Effector memory CD4-positive, alpha-beta T cell (primary cell): ENCODE data around the gene NAALADL2.
"Not testable (repeated sequence)": the region's sequence is repeated elsewhere in the genome, so short reads cannot be mapped to it uniquely, and the experiment has no call there.

Experiments used
- DNase-seq, 3 donors: peaks; one replicate each; pipeline ENCODE4 v3.0.0-alpha.2; 2020
- H3K27ac ChIP-seq: 2 replicates; pipeline ENCODE4 v1.7.0; 2013; ENCODE audit warnings: mild to moderate bottlenecking, low read length, moderate library complexity; ENCODE audit not compliant: insufficient read depth, poor library complexity, severe bottlenecking
- H3K27me3 ChIP-seq: replicated peaks from 2 replicates; pipeline ENCODE4 v1.7.0; 2013; ENCODE audit warnings: mild to moderate bottlenecking, low read length; ENCODE audit not compliant: insufficient read depth, control insufficient read depth, poor library complexity, severe bottlenecking
- H3K36me3 ChIP-seq: 2 replicates; pipeline ENCODE4 v1.7.0; 2013; ENCODE audit warnings: mild to moderate bottlenecking, low read length, moderate library complexity; ENCODE audit not compliant: control insufficient read depth, insufficient read depth
- H3K4me1 ChIP-seq: 2 replicates; pipeline ENCODE4 v1.7.0; 2013; ENCODE audit warnings: low read length, mild to moderate bottlenecking; ENCODE audit not compliant: control insufficient read depth, insufficient read depth, poor library complexity, severe bottlenecking
- H3K4me3 ChIP-seq: 2 replicates; pipeline ENCODE4 v1.7.0; 2013; ENCODE audit warnings: low read length, low read depth, mild to moderate bottlenecking; ENCODE audit not compliant: insufficient read depth, poor library complexity, severe bottlenecking
- H3K9me3 ChIP-seq: 2 replicates; pipeline ENCODE4 v1.7.0; 2013; ENCODE audit warnings: mild to moderate bottlenecking, low read length, moderate library complexity; ENCODE audit not compliant: control insufficient read depth

Gene NAALADL2

DNA sequence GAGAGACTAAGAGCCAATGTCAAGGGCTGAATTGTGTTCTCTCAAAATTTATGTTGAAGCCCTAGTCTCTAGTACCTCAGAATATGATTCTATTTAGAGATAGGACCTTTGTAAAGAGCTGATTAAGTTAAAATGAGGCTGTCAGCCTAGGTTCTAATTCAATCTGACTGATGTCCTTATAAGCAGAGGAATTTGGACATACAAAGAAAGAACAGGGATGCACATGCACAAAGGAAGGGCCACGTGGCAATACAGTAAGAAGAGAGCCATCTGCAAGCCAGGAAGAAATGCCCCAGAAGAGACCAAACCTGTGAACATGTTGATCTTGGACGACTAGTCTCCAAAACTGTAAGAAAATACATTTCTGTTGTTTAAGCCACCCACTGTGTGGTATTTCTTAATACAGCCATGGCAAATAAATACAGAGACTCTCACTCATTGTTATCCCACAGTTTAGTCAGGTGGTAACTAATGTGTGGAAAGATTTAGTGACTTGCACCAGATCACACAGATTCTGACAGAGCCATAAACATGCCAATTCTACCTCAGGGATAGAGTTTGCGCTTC is 652.2 kb downstream of the NAALADL2 start:
- Histone ChIP-seq H3K36me3 (no peaks in the 10 kb centered on the region), H3K27ac (no peak overlapping the region), H3K4me3 (no peak overlapping the region), H3K4me1 (no peaks in the 10 kb centered on the region), H3K27me3 (no peaks in the 10 kb centered on the region), H3K9me3 (no peaks in the 10 kb centered on the region)
- no peak for DNase-seq

- no peaks in the 10 kb centered on the region for H3K4me1 ChIP-seq
- no peaks in the 10 kb centered on the region for H3K9me3 ChIP-seq
- no peak overlapping the region for H3K4me3 ChIP-seq
- H3K36me3 ChIP-seq = no peaks in the 10 kb centered on the region
- DNase-seq = no peak
- H3K27ac ChIP-seq = no peak overlapping the region
- no peaks in the 10 kb centered on the region for H3K27me3 ChIP-seq
Observed at GRCh38 chr3:175512700-175513099, 653.6 kb downstream of the NAALADL2 start.

- Histone ChIP-seq H3K27ac (no peak overlapping the region), H3K4me1 (no peaks in the 10 kb centered on the region), H3K27me3 (no peaks in the 10 kb centered on the region), H3K4me3 (no peak overlapping the region), H3K36me3 (no peaks in the 10 kb centered on the region), H3K9me3 (no peaks in the 10 kb centered on the region)
- no peak for DNase-seq
Observed at GRCh38 chr3:175518459-175518858, 659.3 kb downstream of the NAALADL2 start.

DNA sequence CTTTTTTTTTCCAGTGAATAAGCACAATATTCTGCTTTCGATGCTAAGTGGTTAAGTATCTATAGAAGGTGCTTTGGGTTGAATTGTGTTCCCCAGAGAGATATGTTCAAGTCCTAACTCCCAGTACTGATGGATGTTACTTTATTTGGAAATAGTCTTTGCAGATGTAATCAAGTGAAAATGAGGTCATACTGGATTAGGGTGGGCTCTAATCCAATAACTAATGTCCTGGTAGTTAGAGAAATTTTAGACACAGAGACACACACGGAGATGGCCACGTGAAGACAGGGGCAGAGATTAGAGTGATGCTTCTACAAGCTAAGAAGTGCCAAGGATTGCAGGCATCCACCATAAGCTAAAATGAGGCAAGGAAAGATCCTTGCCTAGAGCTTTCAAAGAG is 662.3 kb downstream of the NAALADL2 start:
- Histone ChIP-seq H3K36me3 (no peaks in the 10 kb centered on the region), H3K27ac (no peak overlapping the region), H3K4me3 (no peak overlapping the region), H3K4me1 (no peaks in the 10 kb centered on the region), H3K27me3 (no peaks in the 10 kb centered on the region), H3K9me3 (no peaks in the 10 kb centered on the region)
- no peak for DNase-seq

DNA sequence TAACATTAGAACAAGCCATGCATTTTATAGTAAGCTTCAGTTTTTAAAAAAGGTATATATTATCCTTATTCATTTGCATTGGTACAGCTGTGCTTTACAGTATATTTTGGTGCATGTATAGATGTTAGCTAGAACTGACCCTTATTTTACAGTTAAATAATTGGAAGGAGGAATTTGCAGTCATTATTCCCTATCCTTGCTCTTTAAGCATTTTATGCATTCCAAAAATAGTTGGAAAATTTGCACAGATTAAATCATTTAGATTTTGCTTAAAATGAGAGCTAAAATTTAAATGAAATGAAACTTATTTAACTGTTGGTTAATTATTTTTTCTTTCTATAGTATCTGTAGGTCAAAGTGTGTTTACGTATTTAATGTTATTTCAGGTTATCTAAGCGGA is 667.1 kb downstream of the NAALADL2 start:
- Histone ChIP-seq H3K4me3 (no peak overlapping the region), H3K4me1 (no peaks in the 10 kb centered on the region), H3K27ac (no peak overlapping the region), H3K36me3 (no peaks in the 10 kb centered on the region), H3K9me3 (no peaks in the 10 kb centered on the region), H3K27me3 (no peaks in the 10 kb centered on the region)
- no peak for DNase-seq

GRCh38 chr3:175526609-175527280 is 667.6 kb downstream of the NAALADL2 start:
- no peak for DNase-seq
- H3K36me3 ChIP-seq = no peaks in the 10 kb centered on the region
- H3K4me1 ChIP-seq = no peaks in the 10 kb centered on the region
- H3K27ac ChIP-seq = no peak overlapping the region
- no peaks in the 10 kb centered on the region for H3K27me3 ChIP-seq
- H3K4me3 ChIP-seq = no peak overlapping the region
- H3K9me3 ChIP-seq = no peaks in the 10 kb centered on the region

GRCh38 chr3:175528693-175529092 is 669.6 kb downstream of the NAALADL2 start:
- DNase-seq, H3K36me3 ChIP-seq, H3K27ac ChIP-seq: not testable (repeated sequence)

DNA sequence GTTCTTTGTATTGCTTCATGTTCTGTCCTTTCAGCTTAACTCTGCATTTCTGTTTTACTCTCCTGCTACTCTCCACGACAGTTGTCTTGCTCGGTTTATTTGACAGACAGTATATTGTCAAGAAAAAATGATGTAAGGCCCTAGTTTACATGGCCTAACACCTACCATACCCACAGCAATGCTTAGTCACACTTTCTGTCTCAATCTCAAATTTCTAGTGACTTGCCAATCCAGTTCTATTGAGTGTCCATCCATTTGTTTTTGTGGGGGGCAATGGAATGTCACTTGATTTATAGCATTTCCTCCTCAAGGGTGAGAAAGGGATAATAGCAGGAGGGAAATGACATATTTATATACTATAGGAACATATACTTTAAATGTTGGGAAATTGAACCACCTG is 676.2 kb downstream of the NAALADL2 start:
- Histone ChIP-seq H3K27me3 (no peaks in the 10 kb centered on the region), H3K27ac (no peak overlapping the region), H3K4me3 (no peak overlapping the region), H3K36me3 (no peaks in the 10 kb centered on the region), H3K4me1 (no peaks in the 10 kb centered on the region), H3K9me3 (no peaks in the 10 kb centered on the region)
- DNase-seq = no peak

More at GRCh38 chr3:175528693-175529092, 669.6 kb downstream of the NAALADL2 start:
- H3K9me3 ChIP-seq, H3K4me3 ChIP-seq, H3K27me3 ChIP-seq, H3K4me1 ChIP-seq: not testable (repeated sequence)

DNA sequence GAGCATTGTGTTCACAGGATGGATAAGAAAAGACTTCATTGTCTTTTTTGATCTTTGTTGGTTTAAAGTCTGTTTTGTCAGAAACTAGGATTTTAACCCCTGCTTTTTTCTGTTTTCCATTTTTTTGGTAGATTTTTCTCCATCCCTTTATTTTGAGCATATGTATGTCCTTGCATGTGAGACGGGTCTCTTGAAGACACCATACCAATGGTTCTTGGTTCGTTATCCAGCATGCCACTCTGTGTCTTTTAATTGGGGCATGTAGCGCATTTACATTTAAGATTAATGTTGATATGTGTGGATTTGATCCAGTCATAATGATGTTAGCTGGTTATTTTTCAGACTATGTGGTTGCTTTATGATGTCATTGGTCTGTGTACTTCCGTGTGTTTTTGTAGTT is 687.0 kb downstream of the NAALADL2 start:
- Histone ChIP-seq H3K36me3 (no peaks in the 10 kb centered on the region), H3K4me1 (no peaks in the 10 kb centered on the region), H3K27ac (no peak overlapping the region), H3K4me3 (no peak overlapping the region), H3K27me3 (no peaks in the 10 kb centered on the region), H3K9me3 (no peaks in the 10 kb centered on the region)
- no peak for DNase-seq

GRCh38 chr3:175552929-175553328 is 693.8 kb downstream of the NAALADL2 start:
- Histone ChIP-seq H3K36me3 (no peaks in the 10 kb centered on the region), H3K9me3 (no peaks in the 10 kb centered on the region), H3K27ac (no peak overlapping the region), H3K4me1 (no peaks in the 10 kb centered on the region), H3K27me3 (no peaks in the 10 kb centered on the region), H3K4me3 (no peak overlapping the region)
- DNase-seq = no peak
